ELF-1 (cell line): ENCODE data around the gene INO80.
A peak's percentile ranks its signal among the peaks of the same experiment; 100 is the strongest.
"Not testable (repeated sequence)": the region's sequence is repeated elsewhere in the genome, so short reads cannot be mapped to it uniquely, and the experiment has no call there.

ENCODE experiments used
- DNase-seq: peaks from one replicate; pipeline ENCODE4 v3.0.0-alpha.2; 2016; ENCODE audit warnings: low read depth, low spot score

Gene INO80, protein sequence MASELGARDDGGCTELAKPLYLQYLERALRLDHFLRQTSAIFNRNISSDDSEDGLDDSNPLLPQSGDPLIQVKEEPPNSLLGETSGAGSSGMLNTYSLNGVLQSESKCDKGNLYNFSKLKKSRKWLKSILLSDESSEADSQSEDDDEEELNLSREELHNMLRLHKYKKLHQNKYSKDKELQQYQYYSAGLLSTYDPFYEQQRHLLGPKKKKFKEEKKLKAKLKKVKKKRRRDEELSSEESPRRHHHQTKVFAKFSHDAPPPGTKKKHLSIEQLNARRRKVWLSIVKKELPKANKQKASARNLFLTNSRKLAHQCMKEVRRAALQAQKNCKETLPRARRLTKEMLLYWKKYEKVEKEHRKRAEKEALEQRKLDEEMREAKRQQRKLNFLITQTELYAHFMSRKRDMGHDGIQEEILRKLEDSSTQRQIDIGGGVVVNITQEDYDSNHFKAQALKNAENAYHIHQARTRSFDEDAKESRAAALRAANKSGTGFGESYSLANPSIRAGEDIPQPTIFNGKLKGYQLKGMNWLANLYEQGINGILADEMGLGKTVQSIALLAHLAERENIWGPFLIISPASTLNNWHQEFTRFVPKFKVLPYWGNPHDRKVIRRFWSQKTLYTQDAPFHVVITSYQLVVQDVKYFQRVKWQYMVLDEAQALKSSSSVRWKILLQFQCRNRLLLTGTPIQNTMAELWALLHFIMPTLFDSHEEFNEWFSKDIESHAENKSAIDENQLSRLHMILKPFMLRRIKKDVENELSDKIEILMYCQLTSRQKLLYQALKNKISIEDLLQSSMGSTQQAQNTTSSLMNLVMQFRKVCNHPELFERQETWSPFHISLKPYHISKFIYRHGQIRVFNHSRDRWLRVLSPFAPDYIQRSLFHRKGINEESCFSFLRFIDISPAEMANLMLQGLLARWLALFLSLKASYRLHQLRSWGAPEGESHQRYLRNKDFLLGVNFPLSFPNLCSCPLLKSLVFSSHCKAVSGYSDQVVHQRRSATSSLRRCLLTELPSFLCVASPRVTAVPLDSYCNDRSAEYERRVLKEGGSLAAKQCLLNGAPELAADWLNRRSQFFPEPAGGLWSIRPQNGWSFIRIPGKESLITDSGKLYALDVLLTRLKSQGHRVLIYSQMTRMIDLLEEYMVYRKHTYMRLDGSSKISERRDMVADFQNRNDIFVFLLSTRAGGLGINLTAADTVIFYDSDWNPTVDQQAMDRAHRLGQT (N-terminal part only)

DNA sequence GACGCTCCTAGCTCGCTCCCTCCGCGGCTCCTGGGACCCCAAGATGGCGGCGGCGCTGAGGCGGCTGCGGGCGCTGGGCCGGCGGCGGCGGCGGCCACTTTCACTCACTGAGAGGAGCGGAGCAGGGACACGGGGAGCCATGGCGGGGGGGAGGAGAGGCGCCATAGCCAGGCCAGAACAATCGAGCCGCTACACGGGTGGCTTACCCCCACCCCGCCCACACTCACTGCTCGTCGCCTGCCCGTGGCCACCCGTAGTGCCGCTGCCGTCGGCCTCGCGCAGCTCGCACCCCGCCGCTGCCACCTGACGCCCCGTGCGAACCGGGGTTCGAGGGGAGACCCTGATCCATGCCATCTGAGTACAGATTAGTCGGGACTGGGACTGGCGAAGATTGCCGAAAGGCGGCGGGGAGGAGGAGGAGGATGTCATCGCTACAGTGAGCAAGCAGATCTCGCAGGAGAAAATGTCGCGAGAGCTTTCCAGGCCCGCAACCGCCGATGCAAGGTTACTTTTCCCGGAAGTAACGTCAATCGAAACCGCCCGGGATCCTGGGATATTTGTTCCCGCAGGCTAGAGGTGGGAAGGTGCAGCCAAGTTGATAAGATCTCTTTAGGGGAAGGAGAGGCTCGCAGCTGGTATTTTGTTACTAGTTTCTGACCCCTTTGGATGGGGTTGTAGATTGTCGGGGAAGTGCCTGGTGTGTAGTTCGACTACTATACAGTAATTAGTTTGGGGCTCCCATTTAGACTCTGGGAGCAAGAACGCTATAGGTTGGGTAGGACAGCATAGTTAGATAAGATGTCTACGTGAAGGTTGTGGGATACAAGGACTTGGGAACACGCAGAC, at the start of gene INO80:
TSS of gene INO80 (minus strand) at position 165 of the 846 bp plus-strand sequence. CDS start 19,970 bp downstream, outside the sequence.
- DNase-seq: peak; percentile 99

DNA sequence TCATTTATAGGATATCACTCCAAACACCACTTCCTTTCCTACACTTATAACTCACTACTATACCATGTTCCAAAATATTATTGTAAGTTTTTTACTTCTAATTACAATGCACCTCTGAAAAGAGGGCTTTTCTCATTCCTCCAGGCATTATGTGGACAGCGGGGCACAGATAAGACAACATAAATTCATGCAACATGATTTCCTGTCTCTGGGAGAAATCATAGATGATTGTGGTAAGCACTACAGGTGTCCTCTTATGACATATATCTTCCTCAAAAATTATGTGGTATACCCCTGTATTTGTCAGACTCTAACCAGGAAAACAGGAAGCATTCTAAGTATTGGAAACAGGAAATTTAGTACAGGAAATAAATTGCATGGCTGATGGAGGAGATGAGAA, 45.7 kb upstream of the INO80 start:
- DNase-seq: no peak

DNA sequence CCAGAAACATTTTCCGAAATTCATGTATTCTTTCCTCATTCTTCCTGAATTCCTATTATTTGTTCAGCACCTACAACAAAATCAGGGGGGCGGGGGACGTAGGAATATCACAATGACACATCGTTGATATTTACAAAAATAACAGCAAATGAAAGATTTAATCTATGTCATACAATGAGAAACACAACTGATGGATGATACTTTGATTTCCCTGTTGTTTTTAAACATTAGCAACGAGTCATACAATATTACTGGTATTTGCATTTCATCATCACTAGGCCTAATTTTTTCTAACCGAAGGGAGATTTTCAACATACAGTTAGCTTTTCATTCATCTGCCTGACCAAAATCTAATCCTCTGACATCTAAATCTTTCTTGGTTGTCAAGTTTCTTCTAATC, 45.3 kb upstream of the INO80 start:
- DNase-seq: no peak

DNA sequence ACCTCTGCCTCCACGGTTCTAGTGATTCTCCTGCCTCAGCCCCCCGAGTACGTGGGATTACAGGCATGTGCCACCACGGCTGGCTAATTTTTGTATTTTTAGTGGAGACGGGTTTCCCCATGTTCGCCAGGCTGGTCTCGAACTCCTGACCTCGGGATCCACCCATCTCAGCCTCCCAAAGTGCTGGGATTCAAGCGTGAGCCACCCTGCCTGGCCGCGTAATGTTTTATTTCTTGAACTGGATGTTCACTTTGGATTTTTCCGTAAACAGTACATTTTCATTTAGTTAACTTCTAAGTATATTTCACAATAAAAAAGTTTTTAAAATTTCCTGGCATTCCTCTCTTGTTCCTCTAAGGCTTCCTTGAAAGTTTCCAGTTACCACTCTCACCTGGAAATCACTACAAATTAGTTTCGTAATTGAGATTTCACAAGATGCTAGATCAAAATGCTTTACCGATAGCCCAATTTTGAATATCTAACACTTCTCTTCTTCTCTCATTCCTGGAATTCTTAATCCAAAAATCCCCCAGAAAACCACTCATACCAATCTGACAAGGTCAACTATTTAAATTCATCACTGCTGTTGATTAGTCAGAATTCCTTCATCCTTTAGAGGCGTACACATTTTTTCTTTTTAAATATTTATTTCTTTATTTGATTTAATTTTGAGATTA, 44.7 kb upstream of the INO80 start:
- DNase-seq: no peak

DNA sequence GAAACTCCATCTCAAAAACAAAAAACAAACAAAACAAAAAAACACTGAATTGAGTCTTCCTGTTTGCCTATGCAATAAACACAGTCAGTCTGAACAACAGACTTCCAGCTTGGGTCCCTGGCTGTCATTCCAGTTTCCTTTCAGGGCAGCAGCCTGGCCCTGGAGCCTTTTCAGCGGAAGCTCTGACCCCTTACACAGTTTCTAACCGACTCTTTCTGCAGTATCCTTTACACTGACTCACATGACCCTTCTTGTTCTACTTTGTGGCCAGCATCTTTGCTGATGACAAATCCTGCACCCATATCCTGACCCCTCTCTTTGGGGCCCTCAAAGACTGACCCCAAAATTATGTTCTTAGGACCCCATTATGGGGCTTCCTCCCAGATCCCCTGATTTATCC, 38.3 kb upstream of the INO80 start:
- DNase-seq: peak; percentile 18

DNA sequence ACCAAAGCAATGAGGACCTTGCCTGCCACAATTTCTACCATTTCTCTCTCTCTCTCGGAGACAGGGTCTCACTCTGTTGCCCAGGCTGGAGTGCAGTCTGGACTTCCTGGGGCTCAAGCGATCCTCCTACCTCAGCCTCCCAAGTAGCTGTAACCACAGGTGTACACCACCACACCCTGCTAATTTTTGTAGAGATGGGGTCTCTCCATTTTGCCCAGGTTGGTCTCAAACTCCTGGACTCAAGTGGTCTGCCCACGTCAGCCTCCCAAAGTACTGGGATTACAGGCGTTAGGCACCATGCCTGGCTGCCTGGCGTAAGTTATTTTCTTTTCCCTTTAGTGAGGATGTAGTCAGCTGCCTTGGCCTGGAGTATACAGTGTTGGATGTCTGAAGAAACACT, 37.7 kb upstream of the INO80 start:
- no peak for DNase-seq

DNA sequence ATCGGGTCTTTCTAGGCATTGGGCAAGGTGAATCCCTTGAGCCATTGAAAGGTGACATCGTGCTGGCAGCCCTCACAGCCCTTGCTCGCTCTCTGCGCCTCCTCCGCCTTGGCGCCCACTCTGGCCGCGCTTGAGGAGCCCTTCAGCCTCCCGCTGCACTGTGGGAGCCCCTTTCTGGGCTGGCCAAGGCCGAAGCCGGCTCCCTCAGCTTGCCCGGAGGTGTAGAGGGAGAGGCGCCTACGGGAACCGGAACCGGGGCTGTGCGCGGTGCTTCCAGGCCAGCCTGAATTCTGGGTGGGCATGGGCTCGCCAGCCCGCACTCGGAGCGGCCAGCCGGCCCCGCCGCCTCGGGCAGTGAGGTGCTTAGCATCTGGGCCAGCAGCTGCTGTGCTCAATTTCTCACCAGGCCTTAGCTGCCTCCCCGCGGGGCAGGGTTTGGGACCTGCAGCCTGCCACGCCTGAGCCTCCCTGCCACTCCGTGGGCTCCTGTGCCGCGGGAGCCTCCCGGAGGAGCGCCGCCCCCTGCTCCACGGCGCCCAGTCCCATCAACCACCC, 35.4 kb upstream of the INO80 start:
- DNase-seq: no peak

DNA sequence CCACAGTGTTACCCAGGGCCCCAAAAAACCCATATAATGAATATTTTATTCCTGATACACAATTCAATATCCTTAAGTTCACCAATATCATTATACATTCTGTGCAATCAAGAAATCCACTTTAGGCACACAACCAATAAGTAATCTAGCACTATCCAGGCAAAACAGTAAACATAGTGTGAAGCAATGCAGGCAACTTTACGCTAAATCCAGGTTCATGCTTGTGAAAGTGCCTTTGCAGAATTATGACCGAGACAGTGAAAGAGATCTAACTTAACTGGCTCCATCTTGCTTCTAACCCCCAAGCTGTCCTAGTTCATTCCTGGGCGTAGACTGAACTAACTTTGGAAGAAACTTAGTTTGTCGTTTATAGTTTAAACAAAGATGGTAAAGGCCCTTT, 34.2 kb upstream of the INO80 start:
- no peak for DNase-seq

DNA sequence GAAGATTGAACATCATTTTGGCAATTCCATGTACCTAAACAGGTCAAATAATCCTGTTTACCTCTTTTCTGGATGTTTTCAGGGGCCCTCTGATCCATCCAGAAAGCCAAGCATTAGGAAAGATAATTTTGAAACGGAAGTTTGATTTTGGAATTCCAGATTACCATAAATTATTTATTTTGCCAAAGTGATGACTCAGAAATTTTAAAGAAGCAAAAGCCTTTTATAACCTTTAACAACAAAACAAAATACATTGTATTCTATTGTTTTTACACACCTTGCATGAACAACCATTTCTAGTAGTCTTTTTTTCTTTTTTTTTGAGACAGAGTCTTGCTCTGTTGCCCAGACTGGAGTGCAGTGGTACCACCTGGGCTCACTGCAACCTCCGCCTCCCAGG, 32.0 kb upstream of the INO80 start:
- no peak for DNase-seq

DNA sequence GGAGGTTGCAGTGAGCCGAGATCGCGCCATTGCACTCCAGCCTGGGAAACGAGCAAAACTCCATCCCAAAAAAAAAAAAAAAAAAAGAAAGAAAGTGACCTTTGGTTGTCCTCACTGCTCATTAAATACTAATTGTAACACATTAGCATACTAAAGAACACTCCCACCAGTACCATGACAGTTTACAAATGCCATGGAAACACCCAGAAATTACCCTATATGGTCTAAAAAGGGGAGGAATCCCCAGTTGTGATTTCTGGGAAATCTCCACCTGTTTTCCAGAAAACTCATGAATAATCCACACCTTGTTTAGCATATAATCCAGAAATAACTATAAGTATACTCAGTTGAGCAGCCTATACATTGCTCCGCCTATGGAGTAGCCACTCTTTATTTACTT, 23.5 kb upstream of the INO80 start:
- DNase-seq: no peak

DNA sequence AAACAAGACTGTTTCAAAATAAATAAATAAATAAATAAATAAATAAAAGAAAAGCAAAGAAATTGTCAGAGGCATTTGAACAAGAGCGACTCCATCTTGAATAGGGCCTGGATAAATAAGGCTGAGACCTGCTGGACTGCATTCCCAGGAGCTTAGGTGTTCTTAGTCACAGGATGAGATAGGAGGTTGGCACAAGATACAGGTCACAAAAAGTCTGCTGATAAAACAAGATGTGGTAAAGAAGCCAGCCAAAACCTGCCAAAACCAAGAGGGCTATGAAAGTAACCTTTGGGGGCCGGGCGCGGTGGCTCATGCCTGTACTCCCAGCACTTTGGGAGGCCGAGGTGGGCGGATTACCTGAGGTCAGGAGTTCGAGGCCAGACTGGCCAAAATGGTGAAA, 23.0 kb upstream of the INO80 start:
- not testable (repeated sequence) for DNase-seq

DNA sequence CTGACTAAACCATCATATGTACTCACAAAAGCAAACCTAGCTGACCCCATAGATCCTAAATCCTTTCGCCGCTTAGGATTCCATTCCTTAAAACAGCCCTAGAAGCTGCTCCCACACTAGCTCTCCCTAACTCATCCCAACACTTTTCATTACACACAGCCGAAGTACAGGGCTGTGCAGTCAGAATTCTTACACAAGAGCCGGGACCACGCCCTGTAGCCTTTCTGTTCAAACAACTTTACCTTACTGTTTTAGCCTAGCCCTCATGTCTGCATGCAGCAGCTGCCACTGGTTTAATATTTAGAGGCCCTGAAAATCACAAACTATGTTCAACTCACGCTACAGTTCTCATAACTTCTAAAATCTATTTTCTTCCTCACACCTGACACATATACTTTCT, 19.5 kb upstream of the INO80 start:
- DNase-seq: not testable (repeated sequence)

DNA sequence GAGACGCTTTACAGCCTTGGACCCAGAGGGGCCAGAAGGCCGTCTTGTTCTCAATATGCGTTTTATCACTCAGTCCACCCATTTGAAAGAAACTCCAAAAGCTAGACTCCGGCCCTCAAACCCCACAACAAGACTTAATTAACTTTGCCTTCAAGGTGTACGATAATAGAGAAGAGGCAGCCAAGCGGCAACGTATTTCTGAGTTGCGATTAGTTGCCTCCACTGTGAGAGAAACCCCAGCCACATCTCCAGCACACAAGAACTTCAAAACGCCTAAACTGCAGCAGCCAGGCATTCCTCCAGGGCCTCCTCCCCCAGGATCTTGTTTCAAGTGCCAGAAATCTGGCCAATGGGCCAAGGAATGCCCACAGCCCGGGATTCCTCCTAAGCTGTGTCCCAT, 17.4 kb upstream of the INO80 start:
- DNase-seq: peak; percentile 26

DNA sequence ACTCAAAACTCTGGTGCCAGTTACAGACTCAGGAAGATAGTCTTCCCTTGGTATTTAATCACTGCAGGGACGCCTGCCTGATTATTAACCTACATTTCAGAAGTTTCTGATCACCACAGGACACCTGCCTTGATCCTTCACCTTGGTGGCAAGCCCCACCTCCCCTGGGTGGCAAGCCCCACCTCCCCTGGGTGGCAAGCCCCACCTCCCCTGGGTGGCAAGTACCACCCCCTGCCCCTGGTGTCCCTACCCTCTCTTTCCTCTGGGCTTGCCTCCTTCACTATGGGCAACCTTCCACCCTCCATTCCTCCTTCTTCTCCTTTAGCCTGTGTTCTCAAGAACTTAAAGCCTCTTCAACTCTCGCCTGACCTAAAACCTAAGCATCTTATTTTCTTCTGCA, 16.0 kb upstream of the INO80 start:
- not testable (repeated sequence) for DNase-seq

DNA sequence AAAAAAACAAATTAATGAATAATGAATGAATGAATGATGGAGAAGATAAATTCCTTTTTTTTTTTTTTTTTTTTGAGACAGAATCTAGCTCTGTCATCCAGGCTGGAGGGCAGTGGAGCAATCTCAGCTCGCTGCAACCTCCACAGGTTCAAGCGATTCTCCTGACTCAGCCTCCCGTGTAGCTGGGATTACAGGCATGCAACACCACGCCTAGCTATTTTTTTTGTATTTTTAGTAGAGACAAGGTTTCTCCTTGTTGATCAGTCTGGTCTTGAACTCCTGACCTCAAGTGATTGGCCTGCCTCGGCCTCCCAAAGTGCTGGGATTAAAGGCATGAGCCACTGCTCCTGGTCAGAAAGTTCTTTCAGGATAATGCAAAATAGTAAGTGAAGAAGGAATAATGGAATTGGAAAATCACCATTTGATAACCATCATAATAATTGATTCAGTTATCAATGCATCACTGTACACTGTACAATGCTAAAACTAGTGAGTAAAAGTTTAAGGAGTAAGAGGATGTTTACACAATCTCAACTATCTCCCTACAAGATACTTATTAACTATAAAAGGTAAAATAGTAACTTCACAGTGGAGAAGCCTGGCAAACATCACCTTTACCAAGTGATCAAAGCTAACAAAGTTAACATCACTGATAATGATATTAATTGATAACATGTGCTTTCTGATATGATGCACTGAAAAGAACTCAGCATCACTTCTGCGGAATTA, 12.3 kb upstream of the INO80 start:
- no peak for DNase-seq

DNA sequence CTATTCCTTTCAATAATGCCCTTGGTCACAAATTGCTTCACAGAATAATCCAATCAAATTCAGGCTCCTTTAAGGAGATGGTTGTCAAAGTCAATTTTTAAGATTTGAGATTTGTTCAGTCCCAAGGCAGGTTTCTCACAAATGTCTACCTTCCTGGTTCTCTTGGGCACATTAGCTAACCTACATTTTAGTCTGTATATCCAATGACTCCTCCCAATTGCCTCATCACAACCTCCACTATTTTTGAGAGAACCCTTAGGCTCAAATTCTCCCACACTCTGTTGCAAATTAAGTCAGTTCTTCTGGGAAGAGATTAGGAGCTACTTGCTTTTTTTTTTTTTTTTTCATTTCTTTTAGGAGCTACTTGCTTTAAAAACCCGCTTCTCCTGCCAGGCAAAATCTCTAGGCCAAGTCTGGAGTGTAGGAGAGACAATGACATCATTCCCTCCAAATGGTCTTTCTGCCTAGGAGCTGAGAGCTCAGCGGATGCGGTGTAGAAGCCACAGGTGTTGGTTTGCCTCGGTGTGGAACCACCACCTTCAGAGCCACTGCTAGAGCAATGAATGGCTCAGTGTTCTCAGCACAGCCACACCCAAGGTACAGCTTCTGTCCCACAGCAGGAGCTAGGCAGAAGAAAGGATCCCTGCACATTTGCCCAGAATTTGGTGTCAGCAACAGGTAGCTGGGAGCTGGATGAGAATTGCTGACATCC, 10.0 kb upstream of the INO80 start:
- no peak for DNase-seq

DNA sequence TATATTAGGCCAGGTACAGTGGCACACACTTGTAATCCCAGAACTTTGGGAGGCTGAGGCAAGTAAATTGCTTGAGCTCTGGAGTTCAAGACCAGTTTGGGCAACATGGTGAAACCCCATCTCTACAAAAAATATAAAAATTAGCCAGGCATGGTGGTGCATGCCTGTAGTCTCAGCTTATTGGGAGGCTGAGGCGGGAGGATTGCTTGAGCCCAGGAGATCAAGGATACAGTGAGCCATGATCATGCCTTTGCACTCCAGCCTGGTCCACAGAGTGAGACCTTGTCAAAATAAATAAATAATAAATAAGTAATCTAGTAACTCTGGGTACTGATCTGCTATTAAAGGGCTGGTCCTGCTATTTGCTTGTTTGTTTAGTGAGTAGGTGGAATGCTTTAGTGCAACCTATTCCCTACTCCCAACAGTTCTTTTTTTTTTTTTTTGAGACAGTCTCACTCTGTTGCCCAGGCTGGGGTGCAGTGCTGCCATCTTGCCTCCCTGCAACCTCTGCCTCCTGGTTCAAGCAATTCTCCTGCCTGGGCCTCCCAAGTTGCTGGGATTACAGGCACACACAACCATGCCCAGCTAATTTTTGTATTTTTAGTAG, 9.1 kb upstream of the INO80 start:
- DNase-seq: no peak

DNA sequence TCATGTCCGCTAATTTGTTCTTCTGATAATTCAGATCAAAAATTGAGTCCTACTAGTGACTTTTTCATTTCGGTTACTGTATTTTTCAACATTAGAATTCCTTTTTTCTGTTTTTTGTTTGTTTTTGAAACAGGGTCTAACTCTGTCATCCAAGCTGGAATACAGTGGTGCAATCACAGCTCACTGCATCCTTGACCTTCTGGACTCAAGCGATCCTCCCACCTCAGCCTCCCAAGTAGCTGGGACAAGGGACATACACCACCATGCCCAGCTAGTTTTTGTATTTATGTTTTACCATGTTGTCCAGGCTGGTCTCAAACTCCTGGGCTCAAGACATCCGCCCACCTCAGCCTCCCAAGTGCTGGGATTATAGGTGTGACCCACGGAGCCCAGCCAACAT, 8.0 kb upstream of the INO80 start:
- DNase-seq: no peak

DNA sequence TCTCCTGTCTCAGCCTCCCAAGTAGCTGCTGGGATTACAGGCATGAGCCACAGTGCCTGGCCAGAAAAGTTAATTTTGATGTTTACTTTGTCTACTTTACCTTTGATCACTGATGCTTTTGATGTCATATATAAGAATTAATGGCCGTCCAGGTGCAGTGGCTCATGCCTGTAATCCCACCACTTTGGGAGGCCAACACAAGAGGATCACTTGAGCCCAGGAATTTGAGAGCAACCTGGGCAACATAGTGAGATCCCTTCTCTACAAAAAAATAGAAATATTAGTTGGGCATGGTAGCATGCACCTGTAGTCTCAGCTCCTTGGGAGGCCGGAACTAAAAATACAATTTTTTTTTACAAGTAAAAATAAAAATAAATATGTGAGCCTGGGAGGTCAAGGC, 6.8 kb upstream of the INO80 start:
- no peak for DNase-seq
